Measurements from ENCODE around the gene CNGB1.

DNA sequence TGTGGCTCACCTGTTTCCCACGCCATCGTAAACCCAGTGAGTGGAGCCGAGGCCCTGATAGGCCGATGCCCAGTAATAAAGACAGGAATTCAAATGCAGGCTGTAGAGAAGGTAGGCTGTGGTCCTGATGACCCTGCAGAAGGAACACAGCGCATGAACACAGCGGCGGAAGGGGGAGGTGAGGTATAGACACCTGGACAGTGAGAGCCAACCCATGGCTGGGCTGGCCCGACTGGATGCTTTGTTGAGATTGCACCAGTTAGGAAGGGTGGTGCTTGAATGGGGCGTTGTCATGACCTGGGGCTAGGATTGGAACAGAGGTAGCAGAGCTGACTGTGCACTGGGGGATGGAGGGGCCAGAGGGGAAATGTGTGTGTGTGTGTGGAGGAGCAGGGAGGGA, 59.2 kb downstream of the CNGB1 start:
- TF ChIP-seq, protein P1, sequence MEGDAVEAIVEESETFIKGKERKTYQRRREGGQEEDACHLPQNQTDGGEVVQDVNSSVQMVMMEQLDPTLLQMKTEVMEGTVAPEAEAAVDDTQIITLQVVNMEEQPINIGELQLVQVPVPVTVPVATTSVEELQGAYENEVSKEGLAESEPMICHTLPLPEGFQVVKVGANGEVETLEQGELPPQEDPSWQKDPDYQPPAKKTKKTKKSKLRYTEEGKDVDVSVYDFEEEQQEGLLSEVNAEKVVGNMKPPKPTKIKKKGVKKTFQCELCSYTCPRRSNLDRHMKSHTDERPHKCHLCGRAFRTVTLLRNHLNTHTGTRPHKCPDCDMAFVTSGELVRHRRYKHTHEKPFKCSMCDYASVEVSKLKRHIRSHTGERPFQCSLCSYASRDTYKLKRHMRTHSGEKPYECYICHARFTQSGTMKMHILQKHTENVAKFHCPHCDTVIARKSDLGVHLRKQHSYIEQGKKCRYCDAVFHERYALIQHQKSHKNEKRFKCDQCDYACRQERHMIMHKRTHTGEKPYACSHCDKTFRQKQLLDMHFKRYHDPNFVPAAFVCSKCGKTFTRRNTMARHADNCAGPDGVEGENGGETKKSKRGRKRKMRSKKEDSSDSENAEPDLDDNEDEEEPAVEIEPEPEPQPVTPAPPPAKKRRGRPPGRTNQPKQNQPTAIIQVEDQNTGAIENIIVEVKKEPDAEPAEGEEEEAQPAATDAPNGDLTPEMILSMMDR (conservative IDR thresholded peaks at IDR 0.05; ENCODE audit: low read length), result no peak
- TF ChIP-seq EZH2phosphoT487 (IDR thresholded peaks at IDR 0.05; ENCODE audit: borderline replicate concordance, low read depth, low read length), result no peak

All from OCI-LY7 (cell line).